GM23338 (cell line): ENCODE measurements around the gene OLAH. TPM values are rescaled to one million over a fixed set of nuclear protein-coding genes. Genes with fewer than 3 reads are reported as not detected.

ENCODE experiments used
- ATAC-seq: fragments of 200-7000 bp; cut with Tn5 transposase; 3 replicates; pipeline ENCODE4 v1.9.1; 2020
- DNase-seq: peaks from one replicate; pipeline ENCODE4 v3.0.0-alpha.2; 2015; ENCODE audit warnings: low spot score
- H2AFZ ChIP-seq: fragments of 200-600 bp; sonication (generic); 2 replicates; pipeline ENCODE4 v1.8.0; 2016; ENCODE audit warnings: antibody characterized with exemption, mild to moderate bottlenecking, moderate library complexity
- H3F3A ChIP-seq: fragments of 200-600 bp; sonication (generic); replicated peaks from 2 replicates; pipeline ENCODE4 v1.8.0; 2017; ENCODE audit warnings: antibody characterized with exemption, mixed run types, low read depth
- H3K27ac ChIP-seq: fragments of 200-600 bp; sonication (generic); 2 replicates; pipeline ENCODE4 v1.6.1; 2016; ENCODE audit warnings: low read depth
- H3K27me3 ChIP-seq: fragments of 200-600 bp; sonication (generic); 2 replicates; pipeline ENCODE4 v1.8.0; 2016; ENCODE audit warnings: mild to moderate bottlenecking, mixed run types, moderate library complexity; ENCODE audit not compliant: insufficient read depth
- H3K36me3 ChIP-seq: fragments of 200-600 bp; sonication (generic); 2 replicates; pipeline ENCODE4 v1.8.0; 2016; ENCODE audit warnings: mild to moderate bottlenecking; ENCODE audit not compliant: insufficient read depth
- H3K4me1 ChIP-seq: fragments of 200-600 bp; sonication (generic); 2 replicates; pipeline ENCODE4 v1.8.0; 2016; ENCODE audit warnings: mild to moderate bottlenecking, moderate library complexity; ENCODE audit not compliant: insufficient read depth
- H3K4me2 ChIP-seq: fragments of 200-600 bp; sonication (generic); 2 replicates; pipeline ENCODE4 v1.7.1; 2017; ENCODE audit warnings: mixed run types
- H3K4me3 ChIP-seq: fragments of 200-600 bp; sonication (generic); 2 replicates; pipeline ENCODE4 v1.6.1; 2016; ENCODE audit warnings: mixed run types
- H3K79me2 ChIP-seq: fragments of 200-600 bp; sonication (generic); replicated peaks from 2 replicates; pipeline ENCODE4 v1.8.0; 2017; ENCODE audit warnings: mild to moderate bottlenecking; ENCODE audit not compliant: insufficient read depth
- H3K9me2 ChIP-seq: fragments of 200-600 bp; sonication (generic); 2 replicates; pipeline ENCODE4 v1.8.0; 2017; ENCODE audit not compliant: insufficient read depth
- H4K20me1 ChIP-seq: fragments of 200-600 bp; sonication (generic); replicated peaks from 2 replicates; pipeline ENCODE4 v1.8.0; 2017; ENCODE audit warnings: mild to moderate bottlenecking; ENCODE audit not compliant: insufficient read depth
- H3K27ac Mint-ChIP-seq: 2 replicates; pipeline ENCODE4 v1.8.0; 2020; ENCODE audit warnings: inconsistent platforms, mild to moderate bottlenecking, moderate library complexity, mixed read lengths
- H3K27me3 Mint-ChIP-seq: 3 replicates; pipeline ENCODE4 v1.8.0; 2022; ENCODE audit warnings: low read depth, mild to moderate bottlenecking, moderate library complexity, mixed read lengths, inconsistent platforms; ENCODE audit not compliant: insufficient read depth, poor library complexity
- H3K36me3 Mint-ChIP-seq: 3 replicates; pipeline ENCODE4 v1.8.0; 2021; ENCODE audit warnings: low read depth, mild to moderate bottlenecking, inconsistent platforms, moderate library complexity, mixed read lengths
- H3K4me1 Mint-ChIP-seq: 3 replicates; pipeline ENCODE4 v1.8.0; 2020; ENCODE audit warnings: mild to moderate bottlenecking, inconsistent platforms, mixed read lengths
- H3K4me3 Mint-ChIP-seq: 3 replicates; pipeline ENCODE4 v1.8.0; 2021; ENCODE audit warnings: moderate library complexity, mild to moderate bottlenecking, inconsistent platforms, mixed read lengths
- H3K9me3 Mint-ChIP-seq: 3 replicates; pipeline ENCODE4 v1.8.0; 2020; ENCODE audit warnings: moderate library complexity, mild to moderate bottlenecking, inconsistent platforms, mixed read lengths
- CREB1 ChIP-seq: fragments of 250-450 bp; sonication (Bioruptor Pico); IDR thresholded peaks from 2 replicates; pipeline ENCODE4 v1.5.0; 2020; ENCODE audit warnings: low read depth, mild to moderate bottlenecking, moderate library complexity
- EZH2 ChIP-seq: fragments of 200-600 bp; sonication (generic); IDR thresholded peaks from one replicate; pipeline ENCODE4 v1.8.0; 2017; ENCODE audit warnings: antibody characterized with exemption, mild to moderate bottlenecking, low read depth; ENCODE audit not compliant: unreplicated experiment
- EZH2phosphoT487 ChIP-seq: fragments of 200-600 bp; sonication (generic); IDR thresholded peaks from one replicate; pipeline ENCODE4 v1.8.1; 2018; ENCODE audit warnings: antibody characterized with exemption; ENCODE audit not compliant: unreplicated experiment
- JUNB ChIP-seq: IDR thresholded peaks from one replicate; pipeline ENCODE4 v1.6.1; 2016; ENCODE audit warnings: antibody characterized with exemption; ENCODE audit not compliant: unreplicated experiment
- NANOG ChIP-seq: IDR thresholded peaks from 2 replicates; pipeline ENCODE4 v1.6.1; 2016; ENCODE audit warnings: antibody characterized with exemption, borderline replicate concordance
- POLR2AphosphoS5 ChIP-seq: IDR thresholded peaks from 2 replicates; pipeline ENCODE4 v1.6.1; 2016; ENCODE audit warnings: antibody characterized with exemption, low read depth
- REST ChIP-seq: IDR thresholded peaks from one replicate; pipeline ENCODE4 v1.6.1; 2018; ENCODE audit warnings: antibody characterized with exemption; ENCODE audit not compliant: unreplicated experiment
- STAT1 ChIP-seq: IDR thresholded peaks from one replicate; pipeline ENCODE4 v1.6.1; 2016; ENCODE audit warnings: antibody characterized with exemption; ENCODE audit not compliant: unreplicated experiment
- ZNF114 ChIP-seq: fragments of 250-450 bp; sonication (Bioruptor Pico); IDR thresholded peaks from 2 replicates; pipeline ENCODE4 v1.5.0; 2020; ENCODE audit warnings: mild to moderate bottlenecking, moderate library complexity
- ZNF331 ChIP-seq: fragments of 250-450 bp; sonication (Bioruptor Pico); IDR thresholded peaks from 2 replicates; pipeline ENCODE4 v1.5.0; 2020; ENCODE audit warnings: low read depth, mild to moderate bottlenecking, moderate library complexity
- polyA plus RNA-seq: library from polyadenylated mRNA; unstranded; fragments of >200 nt; fragmentation: Nextera tagmentation; extraction: Ambion mirVana; gene quantifications from 2 replicates; pipeline ENCODE4 v1.2.1, GENCODE V29; 2016
- total RNA-seq: library from RNA; depleted of rRNA; stranded (reverse); fragments of >200 nt; shearing (Covaris generic); gene quantifications from 2 replicates; pipeline ENCODE4 v1.2.3, GENCODE V29; 2014
- TF ChIP-seq, protein P1 (sequence below): fragments of 250-450 bp; sonication (Bioruptor Pico); IDR thresholded peaks from 2 replicates; pipeline ENCODE4 v1.5.0; 2020; ENCODE audit warnings: mild to moderate bottlenecking, moderate library complexity
- TF ChIP-seq, protein P2 (sequence below): IDR thresholded peaks from 2 replicates; pipeline ENCODE4 v1.6.1; 2016; ENCODE audit warnings: antibody characterized with exemption
- TF ChIP-seq, protein P3 (sequence below), 2 experiments: fragments of 200-600 bp in 1 of 2; sonication (generic) in 1 of 2; conservative IDR thresholded peaks; 2 replicates each; pipeline versions ENCODE4 v1.5.1 to v1.6.1; 2016 to 2017; ENCODE audit warnings: antibody characterized with exemption in 2 of 2, low read depth in 2 of 2, mild to moderate bottlenecking in 2 of 2, moderate library complexity in 1 of 2

The OLAH gene
- total and polyA plus RNA-seq, 2 experiments from 2014 or later, result not detected

GRCh38 chr10:15116225-15116624, 72.5 kb downstream of the OLAH start:
- H4K20me1 ChIP-seq, result no peaks in the 10 kb centered on the region; the same call in 1 of the 2 replicates
- no peaks in the 10 kb centered on the region for H3K9me2 ChIP-seq
- H3K4me1 ChIP-seq, result no peaks in the 10 kb centered on the region
- H3K79me2 ChIP-seq, result no peaks in the 10 kb centered on the region
- H3F3A ChIP-seq, result no peaks in the 10 kb centered on the region
- Mint-ChIP-seq H3K9me3 (no peaks in the 10 kb centered on the region), H3K4me3 (no peak overlapping the region), H3K36me3 (peaks cover 25% of the 10 kb centered on the region), H3K27me3 (no peaks in the 10 kb centered on the region), H3K4me1 (no peaks in the 10 kb centered on the region), H3K27ac (no peak overlapping the region)
- no peak overlapping the region for H2AFZ ChIP-seq
- no peak overlapping the region for H3K4me3 ChIP-seq
- no peak for TF ChIP-seq REST
- no peak for TF ChIP-seq POLR2AphosphoS5
- no peak for TF ChIP-seq EZH2phosphoT487
- no peak for TF ChIP-seq ZNF114 (CRISPR knock-in tag)
- TF ChIP-seq, protein P1, sequence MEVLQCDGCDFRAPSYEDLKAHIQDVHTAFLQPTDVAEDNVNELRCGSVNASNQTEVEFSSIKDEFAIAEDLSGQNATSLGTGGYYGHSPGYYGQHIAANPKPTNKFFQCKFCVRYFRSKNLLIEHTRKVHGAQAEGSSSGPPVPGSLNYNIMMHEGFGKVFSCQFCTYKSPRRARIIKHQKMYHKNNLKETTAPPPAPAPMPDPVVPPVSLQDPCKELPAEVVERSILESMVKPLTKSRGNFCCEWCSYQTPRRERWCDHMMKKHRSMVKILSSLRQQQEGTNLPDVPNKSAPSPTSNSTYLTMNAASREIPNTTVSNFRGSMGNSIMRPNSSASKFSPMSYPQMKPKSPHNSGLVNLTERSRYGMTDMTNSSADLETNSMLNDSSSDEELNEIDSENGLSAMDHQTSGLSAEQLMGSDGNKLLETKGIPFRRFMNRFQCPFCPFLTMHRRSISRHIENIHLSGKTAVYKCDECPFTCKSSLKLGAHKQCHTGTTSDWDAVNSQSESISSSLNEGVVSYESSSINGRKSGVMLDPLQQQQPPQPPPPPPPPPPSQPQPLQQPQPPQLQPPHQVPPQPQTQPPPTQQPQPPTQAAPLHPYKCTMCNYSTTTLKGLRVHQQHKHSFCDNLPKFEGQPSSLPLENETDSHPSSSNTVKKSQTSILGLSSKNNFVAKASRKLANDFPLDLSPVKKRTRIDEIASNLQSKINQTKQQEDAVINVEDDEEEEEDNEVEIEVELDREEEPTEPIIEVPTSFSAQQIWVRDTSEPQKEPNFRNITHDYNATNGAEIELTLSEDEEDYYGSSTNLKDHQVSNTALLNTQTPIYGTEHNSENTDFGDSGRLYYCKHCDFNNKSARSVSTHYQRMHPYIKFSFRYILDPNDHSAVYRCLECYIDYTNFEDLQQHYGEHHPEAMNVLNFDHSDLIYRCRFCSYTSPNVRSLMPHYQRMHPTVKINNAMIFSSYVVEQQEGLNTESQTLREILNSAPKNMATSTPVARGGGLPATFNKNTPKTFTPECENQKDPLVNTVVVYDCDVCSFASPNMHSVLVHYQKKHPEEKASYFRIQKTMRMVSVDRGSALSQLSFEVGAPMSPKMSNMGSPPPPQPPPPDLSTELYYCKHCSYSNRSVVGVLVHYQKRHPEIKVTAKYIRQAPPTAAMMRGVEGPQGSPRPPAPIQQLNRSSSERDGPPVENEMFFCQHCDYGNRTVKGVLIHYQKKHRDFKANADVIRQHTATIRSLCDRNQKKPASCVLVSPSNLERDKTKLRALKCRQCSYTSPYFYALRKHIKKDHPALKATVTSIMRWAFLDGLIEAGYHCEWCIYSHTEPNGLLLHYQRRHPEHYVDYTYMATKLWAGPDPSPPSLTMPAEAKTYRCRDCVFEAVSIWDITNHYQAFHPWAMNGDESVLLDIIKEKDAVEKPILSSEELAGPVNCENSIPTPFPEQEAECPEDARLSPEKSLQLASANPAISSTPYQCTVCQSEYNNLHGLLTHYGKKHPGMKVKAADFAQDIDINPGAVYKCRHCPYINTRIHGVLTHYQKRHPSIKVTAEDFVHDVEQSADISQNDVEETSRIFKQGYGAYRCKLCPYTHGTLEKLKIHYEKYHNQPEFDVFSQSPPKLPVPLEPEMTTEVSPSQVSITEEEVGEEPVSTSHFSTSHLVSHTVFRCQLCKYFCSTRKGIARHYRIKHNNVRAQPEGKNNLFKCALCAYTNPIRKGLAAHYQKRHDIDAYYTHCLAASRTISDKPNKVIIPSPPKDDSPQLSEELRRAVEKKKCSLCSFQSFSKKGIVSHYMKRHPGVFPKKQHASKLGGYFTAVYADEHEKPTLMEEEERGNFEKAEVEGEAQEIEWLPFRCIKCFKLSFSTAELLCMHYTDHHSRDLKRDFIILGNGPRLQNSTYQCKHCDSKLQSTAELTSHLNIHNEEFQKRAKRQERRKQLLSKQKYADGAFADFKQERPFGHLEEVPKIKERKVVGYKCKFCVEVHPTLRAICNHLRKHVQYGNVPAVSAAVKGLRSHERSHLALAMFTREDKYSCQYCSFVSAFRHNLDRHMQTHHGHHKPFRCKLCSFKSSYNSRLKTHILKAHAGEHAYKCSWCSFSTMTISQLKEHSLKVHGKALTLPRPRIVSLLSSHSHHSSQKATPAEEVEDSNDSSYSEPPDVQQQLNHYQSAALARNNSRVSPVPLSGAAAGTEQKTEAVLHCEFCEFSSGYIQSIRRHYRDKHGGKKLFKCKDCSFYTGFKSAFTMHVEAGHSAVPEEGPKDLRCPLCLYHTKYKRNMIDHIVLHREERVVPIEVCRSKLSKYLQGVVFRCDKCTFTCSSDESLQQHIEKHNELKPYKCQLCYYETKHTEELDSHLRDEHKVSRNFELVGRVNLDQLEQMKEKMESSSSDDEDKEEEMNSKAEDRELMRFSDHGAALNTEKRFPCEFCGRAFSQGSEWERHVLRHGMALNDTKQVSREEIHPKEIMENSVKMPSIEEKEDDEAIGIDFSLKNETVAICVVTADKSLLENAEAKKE, result no peak
- no peak for TF ChIP-seq ZNF331 (CRISPR knock-in tag)
- TF ChIP-seq, protein P2, sequence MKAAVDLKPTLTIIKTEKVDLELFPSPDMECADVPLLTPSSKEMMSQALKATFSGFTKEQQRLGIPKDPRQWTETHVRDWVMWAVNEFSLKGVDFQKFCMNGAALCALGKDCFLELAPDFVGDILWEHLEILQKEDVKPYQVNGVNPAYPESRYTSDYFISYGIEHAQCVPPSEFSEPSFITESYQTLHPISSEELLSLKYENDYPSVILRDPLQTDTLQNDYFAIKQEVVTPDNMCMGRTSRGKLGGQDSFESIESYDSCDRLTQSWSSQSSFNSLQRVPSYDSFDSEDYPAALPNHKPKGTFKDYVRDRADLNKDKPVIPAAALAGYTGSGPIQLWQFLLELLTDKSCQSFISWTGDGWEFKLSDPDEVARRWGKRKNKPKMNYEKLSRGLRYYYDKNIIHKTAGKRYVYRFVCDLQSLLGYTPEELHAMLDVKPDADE, result no peak
- TF ChIP-seq CREB1 (CRISPR knock-in tag), result no peak
- TF ChIP-seq, protein P3, sequence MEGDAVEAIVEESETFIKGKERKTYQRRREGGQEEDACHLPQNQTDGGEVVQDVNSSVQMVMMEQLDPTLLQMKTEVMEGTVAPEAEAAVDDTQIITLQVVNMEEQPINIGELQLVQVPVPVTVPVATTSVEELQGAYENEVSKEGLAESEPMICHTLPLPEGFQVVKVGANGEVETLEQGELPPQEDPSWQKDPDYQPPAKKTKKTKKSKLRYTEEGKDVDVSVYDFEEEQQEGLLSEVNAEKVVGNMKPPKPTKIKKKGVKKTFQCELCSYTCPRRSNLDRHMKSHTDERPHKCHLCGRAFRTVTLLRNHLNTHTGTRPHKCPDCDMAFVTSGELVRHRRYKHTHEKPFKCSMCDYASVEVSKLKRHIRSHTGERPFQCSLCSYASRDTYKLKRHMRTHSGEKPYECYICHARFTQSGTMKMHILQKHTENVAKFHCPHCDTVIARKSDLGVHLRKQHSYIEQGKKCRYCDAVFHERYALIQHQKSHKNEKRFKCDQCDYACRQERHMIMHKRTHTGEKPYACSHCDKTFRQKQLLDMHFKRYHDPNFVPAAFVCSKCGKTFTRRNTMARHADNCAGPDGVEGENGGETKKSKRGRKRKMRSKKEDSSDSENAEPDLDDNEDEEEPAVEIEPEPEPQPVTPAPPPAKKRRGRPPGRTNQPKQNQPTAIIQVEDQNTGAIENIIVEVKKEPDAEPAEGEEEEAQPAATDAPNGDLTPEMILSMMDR (conservative IDR thresholded peaks at IDR 0.05; ENCODE audit: low read depth in 2 of 2), result no peak
- no peak for TF ChIP-seq NANOG
- TF ChIP-seq JUNB, result no peak
- no peak for TF ChIP-seq STAT1
- TF ChIP-seq EZH2, result no peak
- H3K4me2 ChIP-seq, result no peak overlapping the region
- DNase-seq (no peak), ATAC-seq (no peak)
- no peaks in the 10 kb centered on the region for H3K27me3 ChIP-seq
- no peak overlapping the region for H3K27ac ChIP-seq
- H3K36me3 ChIP-seq, result peaks cover 10% of the 10 kb centered on the region; the same call in 1 of the 2 replicates
